Neural cell (in vitro differentiated cells): ENCODE results near the gene HIVEP2. TPM values are rescaled to one million over a fixed set of nuclear protein-coding genes. Genes with fewer than 3 reads are reported as not detected.

ENCODE experiments used
- H2AFZ ChIP-seq: fragments of 200-600, 300-800 bp; sonication (generic), shearing (Covaris generic); 2 replicates; pipeline ENCODE4 v1.6.0; 2014; ENCODE audit warnings: low read depth, mild to moderate bottlenecking, antibody characterized with exemption, low read length, moderate library complexity
- H3F3A ChIP-seq: fragments of 200-600 bp; shearing (Covaris generic); 2 replicates; pipeline ENCODE4 v1.6.1; 2016; ENCODE audit warnings: mild to moderate bottlenecking, moderate library complexity, mixed read lengths, antibody characterized with exemption, low read length; ENCODE audit not compliant: insufficient read depth, poor library complexity, severe bottlenecking
- H3K27ac ChIP-seq: fragments of 200-600, 300-800 bp; sonication (generic), shearing (Covaris generic); 2 replicates; pipeline ENCODE4 v1.5.1; 2014; ENCODE audit warnings: mild to moderate bottlenecking, low read length, moderate library complexity
- H3K27me3 ChIP-seq: fragments of 300-800, 200-600 bp; sonication (generic), shearing (Covaris generic); 2 replicates; pipeline ENCODE4 v1.6.0; 2014; ENCODE audit warnings: mild to moderate bottlenecking, low read depth, low read length, moderate library complexity; ENCODE audit not compliant: insufficient read depth
- H3K36me3 ChIP-seq: fragments of 300-800, 200-600 bp; sonication (generic), shearing (Covaris generic); 2 replicates; pipeline ENCODE4 v1.5.1; 2014; ENCODE audit warnings: mild to moderate bottlenecking, antibody characterized with exemption, low read length, moderate library complexity; ENCODE audit not compliant: insufficient read depth
- H3K4me2 ChIP-seq: fragments of 300-800, 200-600 bp; sonication (generic), shearing (Covaris generic); 2 replicates; pipeline ENCODE4 v1.6.0; 2014; ENCODE audit warnings: mild to moderate bottlenecking, low read length
- H3K4me3 ChIP-seq: fragments of 300-800, 200-600 bp; sonication (generic), shearing (Covaris generic); 2 replicates; pipeline ENCODE4 v1.5.1; 2014; ENCODE audit warnings: mild to moderate bottlenecking, low read length, moderate library complexity
- H3K79me2 ChIP-seq: fragments of 200-600 bp; shearing (Covaris generic); replicated peaks from 2 replicates; pipeline ENCODE4 v1.6.0; 2014; ENCODE audit warnings: mild to moderate bottlenecking, low read length, moderate library complexity; ENCODE audit not compliant: insufficient read depth
- H3K9ac ChIP-seq: fragments of 300-800, 200-600 bp; sonication (generic), shearing (Covaris generic); 2 replicates; pipeline ENCODE4 v1.6.1; 2016; ENCODE audit warnings: mild to moderate bottlenecking, low read length, mixed read lengths
- H3K9me2 ChIP-seq: fragments of 200-600 bp; shearing (Covaris generic); 2 replicates; pipeline ENCODE4 v1.6.1; 2016; ENCODE audit warnings: mild to moderate bottlenecking, low read length, mixed read lengths; ENCODE audit not compliant: insufficient read depth
- H3K9me3 ChIP-seq: fragments of 200-600, 300-800 bp; sonication (generic), shearing (Covaris generic); 2 replicates; pipeline ENCODE4 v1.6.1; 2016; ENCODE audit warnings: mild to moderate bottlenecking, mixed run types, low read length, moderate library complexity, mixed read lengths
- H4K20me1 ChIP-seq: fragments of 200-600 bp; shearing (Covaris generic); 2 replicates; pipeline ENCODE4 v1.6.1; 2016; ENCODE audit warnings: mild to moderate bottlenecking, mixed run types; ENCODE audit not compliant: insufficient read depth
- CTCF ChIP-seq: fragments of 450-650 bp; IDR thresholded peaks from 2 replicates; pipeline ENCODE4 v1.5.1; 2014; ENCODE audit warnings: antibody characterized with exemption, mild to moderate bottlenecking, moderate library complexity; ENCODE audit not compliant: poor library complexity, severe bottlenecking
- EP300 ChIP-seq: fragments of 450-650 bp; conservative IDR thresholded peaks from 2 replicates; pipeline ENCODE4 v1.6.1; 2014; ENCODE audit warnings: antibody characterized with exemption, mild to moderate bottlenecking, moderate library complexity; ENCODE audit not compliant: poor library complexity, severe bottlenecking
- EZH2 ChIP-seq: fragments of 200-600, 300-800 bp; shearing (Covaris generic), sonication (generic); IDR thresholded peaks from 2 replicates; pipeline ENCODE4 v1.6.1; 2014; ENCODE audit warnings: antibody characterized with exemption, low read length, borderline replicate concordance, mild to moderate bottlenecking; ENCODE audit not compliant: insufficient read depth, poor library complexity, severe bottlenecking
- MXI1 ChIP-seq: fragments of 450-650 bp; conservative IDR thresholded peaks from 2 replicates; pipeline ENCODE4 v1.6.1; 2014; ENCODE audit warnings: antibody characterized with exemption, mild to moderate bottlenecking; ENCODE audit not compliant: poor library complexity, severe bottlenecking
- POLR2AphosphoS5 ChIP-seq: IDR thresholded peaks from 2 replicates; pipeline ENCODE4 v1.6.1; 2012
- RAD21 ChIP-seq: fragments of 450-650 bp; conservative IDR thresholded peaks from 2 replicates; pipeline ENCODE4 v1.6.1; 2014; ENCODE audit warnings: antibody characterized with exemption, mild to moderate bottlenecking, moderate library complexity
- REST ChIP-seq: IDR thresholded peaks from 2 replicates; pipeline ENCODE4 v1.6.1; 2012; ENCODE audit warnings: borderline replicate concordance
- SMC3 ChIP-seq: fragments of 450-650 bp; conservative IDR thresholded peaks from 2 replicates; pipeline ENCODE4 v1.6.1; 2014; ENCODE audit warnings: antibody characterized with exemption, mild to moderate bottlenecking, moderate library complexity; ENCODE audit not compliant: poor library complexity
- TAF1 ChIP-seq: IDR thresholded peaks from 2 replicates; pipeline ENCODE4 v1.6.1; 2012; ENCODE audit warnings: low read depth
- polyA plus RNA-seq: library from polyadenylated mRNA; depleted of rRNA; stranded (reverse); fragments of >200 nt; gene quantifications from 2 replicates; pipeline ENCODE4 v1.2.3, GENCODE V29; 2014

The HIVEP2 gene
- polyA plus RNA-seq, 1 donor from 2014 or later: 6.0 TPM

GRCh38 chr6:142940487-142940886 lies 4.5 kb downstream of the HIVEP2 start:
- no peak overlapping the region for H3K9ac ChIP-seq
- H3K9me2 ChIP-seq: no peaks in the 10 kb centered on the region
- H4K20me1 ChIP-seq: no peaks in the 10 kb centered on the region
- peaks cover 5% of the 10 kb centered on the region for H3F3A ChIP-seq
- no peak overlapping the region for H2AFZ ChIP-seq
- no peak overlapping the region for H3K4me2 ChIP-seq
- H3K27me3 ChIP-seq: no peaks in the 10 kb centered on the region
- no peaks in the 10 kb centered on the region for H3K9me3 ChIP-seq
- no peaks in the 10 kb centered on the region for H3K36me3 ChIP-seq
- H3K79me2 ChIP-seq: peaks cover 64% of the 10 kb centered on the region
- H3K4me3 ChIP-seq: no peak overlapping the region
- TF ChIP-seq REST (no peak), CTCF (no peak), RAD21 (no peak), TAF1 (no peak), EZH2 (no peak), EP300 (no peak), MXI1 (no peak), SMC3 (no peak), POLR2AphosphoS5 (no peak)
- no peak overlapping the region for H3K27ac ChIP-seq

- Histone ChIP-seq H3K27ac (no peak overlapping the region), H3K4me3 (no peak overlapping the region), H3K9ac (no peak overlapping the region), H3K9me2 (no peaks in the 10 kb centered on the region), H3F3A (peaks cover 2% of the 10 kb centered on the region), H2AFZ (no peak overlapping the region), H3K27me3 (no peaks in the 10 kb centered on the region), H3K36me3 (no peaks in the 10 kb centered on the region), H4K20me1 (no peaks in the 10 kb centered on the region), H3K9me3 (no peaks in the 10 kb centered on the region), H3K4me2 (no peak overlapping the region), H3K79me2 (peaks cover 78% of the 10 kb centered on the region)
- TF ChIP-seq TAF1 (no peak), EZH2 (no peak), REST (no peak), EP300 (no peak), CTCF (no peak), POLR2AphosphoS5 (no peak), MXI1 (no peak), RAD21 (no peak), SMC3 (no peak)
Measured at GRCh38 chr6:142938510-142938909, 6.5 kb downstream of the HIVEP2 start.
